ENCODE data around the gene CAMK1D.

The CAMK1D gene

DNA sequence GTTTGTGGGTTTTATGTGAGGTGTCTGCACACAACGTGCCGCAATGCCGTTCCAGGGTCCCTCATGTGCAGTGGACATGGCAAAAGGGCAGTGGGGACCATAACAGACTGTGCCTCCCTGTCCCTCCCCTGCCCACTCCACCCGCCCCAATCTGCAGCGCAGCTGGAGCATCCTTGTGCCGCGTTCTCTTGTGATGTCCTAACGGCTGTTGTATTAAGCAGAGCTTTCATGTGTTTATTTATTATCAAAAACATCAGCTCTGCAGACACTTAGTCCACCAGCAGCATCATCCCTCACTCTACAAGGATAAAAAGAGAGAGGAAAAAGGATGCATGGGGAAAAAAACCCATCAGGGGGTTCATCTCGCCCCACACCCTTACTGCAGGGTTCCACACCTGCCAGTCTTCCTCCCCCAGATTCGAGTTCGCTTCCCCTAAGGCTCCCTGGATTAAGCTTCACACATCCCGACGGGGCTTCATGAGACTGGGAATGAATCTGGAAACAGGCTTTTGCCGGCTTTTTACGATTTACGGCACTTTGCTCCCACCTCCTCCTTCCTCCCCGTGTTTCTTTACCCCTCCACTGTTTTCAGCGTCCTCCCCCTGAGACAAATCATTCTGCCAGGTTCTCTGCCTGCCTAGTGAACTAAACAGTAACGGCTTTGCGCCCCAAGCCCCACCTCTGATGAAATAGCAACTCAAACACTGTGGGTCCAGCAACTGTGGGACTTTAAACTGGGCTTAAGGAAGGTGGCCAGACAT lies 301.4 kb downstream of the CAMK1D start:
- no peak for DNase-seq (ENCODE audit: low read depth, low spot score)

DNA sequence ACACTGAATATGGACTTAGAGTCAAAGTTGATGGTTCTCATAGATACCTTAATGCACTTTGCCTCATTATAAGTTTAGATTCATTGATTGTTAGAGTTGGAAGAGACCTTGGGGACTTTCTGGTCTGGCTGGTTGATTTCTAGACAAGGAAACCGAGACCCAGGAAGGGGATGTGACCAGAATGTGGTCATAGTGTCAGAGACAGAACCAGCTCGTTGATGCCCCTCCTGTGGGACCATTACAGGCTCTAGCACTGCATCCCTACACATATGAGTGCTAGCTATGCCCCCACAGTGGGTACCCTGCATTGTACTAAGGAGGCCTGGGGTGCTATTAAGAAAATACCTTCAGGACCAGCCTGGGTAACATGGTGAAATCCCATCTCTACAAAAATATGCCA lies 306.6 kb downstream of the CAMK1D start:
- DNase-seq (ENCODE audit: low read depth, low spot score), result no peak

DNA sequence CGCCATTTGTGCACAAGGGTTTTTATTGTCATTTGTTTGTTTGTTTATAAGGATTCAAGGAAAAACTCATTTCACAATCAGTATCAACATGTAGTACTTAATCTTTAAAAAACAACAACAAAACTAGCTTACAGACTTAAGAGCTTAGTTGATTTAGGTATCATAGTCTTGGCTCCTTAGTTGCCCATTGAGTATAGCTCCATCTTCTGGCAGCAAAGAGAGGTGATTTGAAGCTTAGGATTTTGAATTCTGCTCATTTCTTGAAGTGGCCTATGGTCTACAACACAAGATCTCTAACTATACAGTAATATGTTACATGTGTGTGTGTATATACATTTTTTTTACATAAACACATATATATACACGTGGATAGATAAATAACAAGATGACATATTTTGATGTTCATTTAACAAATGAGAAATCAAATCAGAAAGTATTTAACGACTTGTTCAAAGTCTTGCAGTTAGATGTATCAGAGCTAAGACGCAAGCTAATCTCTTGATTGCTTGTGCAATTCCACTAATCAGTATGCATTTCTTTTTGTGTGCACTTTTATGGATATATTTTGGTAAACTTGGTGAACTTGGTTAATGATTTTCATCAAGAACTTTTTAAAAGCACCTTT lies 307.3 kb downstream of the CAMK1D start:
- peak; percentile 32 for DNase-seq (ENCODE audit: low read depth, low spot score)

DNA sequence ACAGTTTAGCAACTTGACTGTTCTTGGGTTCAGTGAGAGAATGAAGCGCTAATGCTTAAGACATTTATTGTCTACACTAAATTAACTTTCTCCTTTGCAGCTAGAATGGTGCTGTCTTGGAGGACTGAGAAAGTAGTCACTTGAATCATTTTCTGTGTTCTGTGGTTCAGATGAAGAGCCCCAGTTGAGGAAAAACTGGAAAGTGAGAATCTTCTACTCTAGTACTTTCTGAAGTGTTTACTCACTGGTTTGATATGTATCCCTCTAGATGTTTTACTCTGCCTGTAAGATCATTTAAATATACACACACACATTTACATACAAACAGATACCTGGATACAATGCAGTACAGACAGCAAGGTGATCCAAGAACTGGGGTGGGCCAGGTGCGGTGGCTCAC lies 308.1 kb downstream of the CAMK1D start:
- DNase-seq (ENCODE audit: low read depth, low spot score), result no peak

DNA sequence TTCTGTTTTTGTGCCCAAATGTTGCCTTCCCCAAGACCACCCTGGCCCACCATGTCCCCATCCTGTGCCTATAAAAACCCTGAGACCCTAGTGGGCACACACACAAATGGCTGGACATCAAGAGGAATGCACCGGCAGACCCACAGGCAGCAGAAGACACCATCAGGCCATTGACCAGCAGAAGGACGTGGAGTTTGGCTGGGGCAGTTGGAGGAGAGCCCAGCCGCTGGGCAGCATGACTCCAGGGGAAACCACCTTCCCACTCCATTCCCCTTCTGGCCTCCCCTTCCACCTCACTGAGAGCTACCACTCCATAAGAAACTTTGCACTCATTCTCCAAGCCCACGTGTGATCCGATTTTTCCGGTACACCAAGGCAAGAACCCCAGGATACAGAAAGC lies 309.2 kb downstream of the CAMK1D start:
- DNase-seq (ENCODE audit: low read depth, low spot score), result no peak

DNA sequence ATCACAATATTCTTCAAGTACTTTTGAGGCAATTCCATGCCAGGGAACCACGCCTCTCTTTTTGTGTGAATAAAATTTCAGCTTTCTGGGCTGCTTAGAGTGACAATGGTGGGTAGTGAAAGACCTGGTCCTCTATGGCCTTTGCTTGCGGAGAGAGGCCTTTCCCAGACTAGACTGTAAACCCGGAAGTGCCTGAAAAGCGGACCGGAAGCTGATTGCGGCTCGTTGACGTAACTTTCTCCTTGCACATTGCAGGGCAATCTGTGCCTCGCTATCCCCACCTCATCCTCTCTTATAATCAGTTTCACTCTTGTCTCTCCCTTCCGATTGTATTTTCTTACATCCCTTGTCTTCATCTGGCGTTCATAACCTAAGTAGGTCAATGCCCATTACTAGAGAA lies 310.4 kb downstream of the CAMK1D start:
- DNase-seq (ENCODE audit: low read depth, low spot score), result no peak

DNA sequence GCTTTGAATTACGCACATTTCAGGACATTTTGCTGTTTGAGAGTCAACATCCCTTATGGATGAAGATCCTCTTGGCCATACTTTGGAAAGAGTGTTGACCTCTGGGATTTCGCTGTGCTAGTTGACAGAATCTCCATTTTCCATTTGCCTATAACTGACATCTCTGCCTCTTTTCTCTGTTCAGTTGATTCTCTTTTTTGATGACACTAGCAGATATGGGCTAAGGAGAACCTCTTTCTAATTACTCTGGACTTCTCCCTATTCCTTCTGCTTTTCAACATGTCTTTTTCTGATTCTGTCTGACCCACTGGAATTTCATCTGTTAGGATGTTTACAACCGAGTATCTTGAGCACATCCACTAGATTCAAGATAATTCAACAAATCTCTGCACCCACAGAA lies 311.5 kb downstream of the CAMK1D start:
- no peak for DNase-seq (ENCODE audit: low read depth, low spot score)

DNA sequence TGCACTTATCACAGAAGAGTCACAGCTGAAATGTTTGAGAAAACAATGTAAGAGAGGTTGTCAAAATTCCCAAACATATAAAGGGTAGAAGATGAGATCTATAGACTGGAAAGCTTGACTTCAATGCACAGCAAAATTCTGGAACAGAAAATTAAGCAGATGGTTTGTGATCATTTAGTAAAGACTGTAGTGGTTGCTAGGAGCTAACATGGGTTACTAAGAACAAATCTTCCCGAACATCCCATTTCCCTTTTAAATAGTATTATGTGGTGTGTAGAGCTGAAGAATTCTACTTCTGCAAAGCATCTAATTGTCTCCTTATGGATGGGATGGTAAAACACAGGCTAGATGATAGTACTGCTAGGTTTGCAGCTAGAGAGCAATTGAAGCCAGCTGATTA lies 312.3 kb downstream of the CAMK1D start:
- no peak for DNase-seq (ENCODE audit: low read depth, low spot score)

DNA sequence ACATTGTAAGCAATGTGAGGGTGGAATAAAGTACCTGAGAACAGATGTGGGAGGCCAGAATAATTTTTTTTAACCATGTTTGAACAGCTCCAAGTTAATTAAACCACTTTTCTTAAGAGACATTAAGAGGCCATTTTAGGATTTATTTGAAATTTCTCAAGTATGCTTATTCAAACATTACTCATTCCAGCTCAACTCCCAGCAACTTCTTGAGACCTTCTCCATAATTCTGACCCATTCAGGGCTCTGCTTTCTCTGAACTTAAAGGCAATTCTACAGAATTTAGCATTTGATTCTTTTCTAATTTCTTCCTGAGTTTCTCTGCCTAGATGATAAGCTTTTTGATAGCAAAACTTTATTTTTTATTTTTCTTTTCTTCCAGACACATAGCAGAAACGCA lies 314.5 kb downstream of the CAMK1D start:
- no peak for DNase-seq (ENCODE audit: low read depth, low spot score)

DNA sequence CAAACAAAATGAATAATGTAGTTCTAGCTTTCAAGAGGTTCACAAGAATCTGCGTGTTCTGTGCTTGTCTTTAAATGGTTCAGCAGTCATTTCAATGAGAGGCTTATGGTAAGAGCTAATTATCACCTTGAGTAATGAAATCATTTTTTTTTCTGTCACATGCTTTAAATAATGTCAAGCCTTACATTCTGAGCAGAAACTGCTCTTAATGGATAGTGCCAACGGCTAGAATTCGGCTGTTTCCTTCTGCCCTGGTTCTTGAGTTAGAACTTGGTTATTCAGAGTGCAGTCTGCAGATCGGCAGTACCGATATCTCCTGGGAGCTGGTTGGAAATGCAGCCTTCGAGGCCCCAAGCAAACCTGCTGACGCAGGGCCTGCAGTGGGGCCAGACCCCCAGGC lies 316.2 kb downstream of the CAMK1D start:
- DNase-seq (ENCODE audit: low read depth, low spot score), result no peak

DNA sequence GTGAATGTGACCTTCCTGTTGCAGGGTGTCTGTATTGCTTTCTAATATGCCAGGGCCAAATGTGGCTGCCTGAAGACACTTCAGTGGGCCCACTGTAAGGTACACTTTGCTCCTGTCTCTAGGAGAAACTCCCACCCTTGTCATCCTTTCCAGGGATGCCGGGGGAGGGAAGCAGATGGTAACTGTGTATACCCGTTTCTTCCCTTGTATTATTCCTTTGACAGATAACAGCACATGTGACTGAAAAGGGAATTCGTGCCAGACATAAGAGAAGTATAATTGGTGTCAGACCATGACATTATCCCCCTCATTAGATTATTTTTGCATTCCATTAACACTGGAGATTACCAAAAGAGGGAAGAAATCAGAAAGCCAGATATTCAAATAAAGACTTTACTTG lies 317.7 kb downstream of the CAMK1D start:
- DNase-seq (ENCODE audit: low read depth, low spot score), result no peak

DNA sequence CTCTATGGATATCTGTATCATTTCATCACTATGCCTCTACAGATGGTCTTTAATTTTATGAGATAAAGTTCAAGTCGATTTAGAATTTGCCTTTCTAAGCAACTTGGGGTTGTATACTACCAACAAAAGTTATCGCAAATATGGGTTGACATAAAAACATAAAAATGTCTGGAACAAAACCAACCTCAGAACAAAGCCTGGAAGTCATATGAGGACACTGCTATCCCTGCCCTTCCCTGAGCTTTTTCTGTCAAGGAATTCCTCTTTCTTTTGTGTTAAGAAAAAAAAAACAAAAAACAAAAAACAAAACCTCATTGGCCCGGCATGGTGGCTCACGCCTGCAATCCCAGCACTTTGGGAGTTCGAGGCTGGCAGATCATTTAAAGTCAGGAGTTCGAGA lies 319.3 kb downstream of the CAMK1D start:
- DNase-seq (ENCODE audit: low read depth, low spot score), result no peak

DNA sequence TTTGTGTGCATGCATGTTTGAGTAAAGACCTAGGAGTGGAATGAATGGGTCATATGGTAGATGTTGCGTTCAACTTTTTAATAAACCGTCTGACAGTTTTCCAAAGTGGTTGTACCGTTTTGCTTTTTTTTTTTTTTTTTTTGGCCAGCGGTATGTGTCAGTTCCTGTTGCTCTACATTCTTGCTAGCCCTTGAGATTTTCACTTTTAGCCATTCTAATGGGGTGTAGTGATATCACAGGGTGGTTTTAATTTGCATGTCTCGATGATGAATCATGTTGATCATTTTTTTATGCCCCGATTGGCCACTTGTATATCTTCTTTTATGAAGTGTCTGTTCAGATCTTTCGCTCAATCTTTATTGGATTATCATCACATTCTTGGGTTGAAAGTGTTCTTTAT lies 320.7 kb downstream of the CAMK1D start:
- no peak for DNase-seq (ENCODE audit: low read depth, low spot score)

DNA sequence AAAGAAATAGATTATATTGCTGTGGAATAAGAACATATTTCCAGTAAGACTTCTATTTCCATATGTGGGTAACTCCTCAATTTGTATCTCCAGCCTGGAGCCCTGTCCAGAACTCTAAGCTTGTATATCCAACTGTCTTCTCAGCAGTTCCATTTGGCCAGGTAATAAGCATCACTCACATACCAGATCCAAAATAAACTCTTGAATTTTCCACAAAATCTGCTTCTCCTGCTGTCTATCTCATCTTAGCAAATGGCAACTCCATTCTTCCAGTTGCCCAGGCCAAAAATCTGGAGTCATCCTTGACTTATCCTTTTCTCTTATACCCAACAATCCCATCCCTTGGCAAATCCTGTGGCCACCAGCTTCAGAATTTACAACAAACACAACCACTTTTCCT lies 325.8 kb downstream of the CAMK1D start:
- no peak for DNase-seq (ENCODE audit: low read depth, low spot score)

DNA sequence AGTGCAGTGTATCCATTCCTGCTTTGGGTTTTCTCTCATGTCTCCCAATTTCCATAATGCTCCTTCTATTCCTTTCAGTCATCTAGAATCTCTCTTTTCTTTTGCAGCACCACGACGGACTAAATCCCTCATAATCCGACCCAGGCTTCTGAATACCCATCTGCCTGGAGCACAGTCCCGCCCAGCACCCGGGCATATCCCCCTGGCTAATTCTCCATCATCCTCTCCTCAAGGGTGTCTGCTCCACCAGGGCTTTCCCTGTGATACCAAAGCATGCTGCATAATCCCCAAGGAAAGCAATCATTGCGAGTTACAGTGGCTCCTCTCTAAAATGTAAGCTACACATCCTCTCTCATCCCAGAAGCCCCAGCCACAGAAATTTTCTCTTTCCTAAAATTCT lies 330.3 kb downstream of the CAMK1D start:
- DNase-seq (ENCODE audit: low read depth, low spot score), result no peak

DNA sequence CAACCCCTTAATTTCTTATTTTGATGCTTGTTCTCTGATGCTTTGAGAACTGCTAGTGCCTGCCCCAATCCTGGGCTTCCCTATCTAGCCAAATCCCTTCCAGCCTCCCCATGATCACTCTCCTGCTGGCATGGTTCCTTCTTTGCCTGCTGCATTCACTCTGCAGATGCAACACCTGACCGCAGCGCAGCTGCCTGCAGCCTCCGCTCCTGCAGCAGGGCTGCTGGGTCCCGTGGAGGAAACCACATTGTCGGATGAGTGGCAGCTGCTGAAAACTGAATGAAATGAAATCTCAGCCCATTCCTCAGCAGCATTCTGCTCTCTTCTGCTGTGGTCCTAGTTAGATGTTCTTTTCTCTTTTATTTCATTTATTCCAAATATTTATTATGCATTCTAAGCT lies 331.9 kb downstream of the CAMK1D start:
- DNase-seq (ENCODE audit: low read depth, low spot score), result no peak

DNA sequence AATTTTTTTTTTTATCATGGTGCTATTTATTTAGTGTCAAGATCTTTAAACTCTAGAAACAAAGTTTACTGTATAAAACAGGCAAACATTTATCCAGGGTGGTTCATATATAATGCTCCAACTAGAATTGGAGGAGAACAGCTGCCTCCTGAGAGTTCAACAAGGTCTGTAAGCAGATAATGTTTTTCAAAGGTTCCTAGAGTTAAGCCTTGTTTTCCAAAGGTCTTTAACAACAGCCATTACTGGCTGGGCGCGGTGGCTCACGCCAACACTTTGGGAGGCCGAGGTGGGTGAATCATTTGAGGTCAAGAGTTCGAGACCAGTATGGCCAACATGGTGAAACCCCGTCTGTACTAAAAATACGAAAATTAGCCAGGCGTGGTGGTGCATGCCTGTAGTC lies 335.4 kb downstream of the CAMK1D start:
- no peak for DNase-seq (ENCODE audit: low read depth, low spot score)

DNA sequence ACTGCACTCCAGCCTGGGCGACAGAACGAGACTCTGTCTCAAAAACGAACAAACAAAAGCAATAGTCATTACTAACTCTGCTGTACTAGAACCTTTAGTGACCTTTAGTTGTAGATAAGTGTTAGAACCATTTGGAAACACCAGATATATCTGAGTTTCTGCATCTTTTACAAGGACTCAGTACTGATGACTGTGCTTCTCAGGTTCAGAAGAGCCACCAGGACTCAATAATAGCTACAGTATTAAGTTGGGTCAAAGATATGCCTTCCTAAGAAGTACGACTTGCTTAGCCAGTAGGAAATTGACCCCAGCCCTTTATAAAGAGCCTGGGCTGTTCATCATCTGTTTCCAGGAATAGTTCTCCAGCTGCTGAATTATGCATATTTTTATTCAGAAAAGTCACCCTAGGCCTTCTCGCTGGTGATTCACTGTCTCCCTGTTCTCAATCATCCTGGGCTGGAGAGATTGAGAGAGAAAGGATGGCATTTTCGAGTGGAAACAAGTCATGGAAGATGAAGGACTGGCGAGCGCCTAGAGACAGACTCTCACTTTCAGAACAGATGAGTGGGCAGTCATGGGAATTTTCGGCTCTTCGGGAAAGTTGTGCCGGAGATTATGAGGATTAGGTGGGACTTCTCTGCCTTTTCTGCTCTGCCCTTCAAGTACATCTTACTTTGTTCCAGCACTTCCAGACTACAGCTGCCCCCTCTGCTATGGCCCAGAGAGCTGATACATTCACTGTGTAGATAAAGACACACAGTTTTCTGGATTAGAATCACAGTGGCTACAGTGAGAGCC lies 336.1 kb downstream of the CAMK1D start:
- peak; percentile 19 for DNase-seq (ENCODE audit: low read depth, low spot score)

DNA sequence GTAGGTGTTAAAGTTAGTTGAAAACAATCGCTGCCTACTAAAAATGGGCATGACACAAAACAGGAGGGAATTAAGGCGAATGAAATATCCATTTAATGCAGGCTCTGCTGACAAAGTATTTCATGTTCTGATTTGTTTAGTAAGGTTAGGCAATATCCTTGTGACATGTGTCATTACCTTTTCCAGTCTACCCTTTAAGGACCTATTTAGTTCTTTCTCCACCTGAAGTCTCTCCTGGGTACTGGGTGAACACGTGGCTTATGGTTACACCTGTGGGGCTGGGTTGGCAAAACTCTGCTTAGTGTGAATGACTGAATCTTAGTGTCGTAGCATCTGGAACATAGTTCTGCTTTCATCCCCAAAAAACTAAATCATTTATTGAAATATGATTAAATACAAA lies 338.6 kb downstream of the CAMK1D start:
- DNase-seq (ENCODE audit: low read depth, low spot score), result no peak

DNA sequence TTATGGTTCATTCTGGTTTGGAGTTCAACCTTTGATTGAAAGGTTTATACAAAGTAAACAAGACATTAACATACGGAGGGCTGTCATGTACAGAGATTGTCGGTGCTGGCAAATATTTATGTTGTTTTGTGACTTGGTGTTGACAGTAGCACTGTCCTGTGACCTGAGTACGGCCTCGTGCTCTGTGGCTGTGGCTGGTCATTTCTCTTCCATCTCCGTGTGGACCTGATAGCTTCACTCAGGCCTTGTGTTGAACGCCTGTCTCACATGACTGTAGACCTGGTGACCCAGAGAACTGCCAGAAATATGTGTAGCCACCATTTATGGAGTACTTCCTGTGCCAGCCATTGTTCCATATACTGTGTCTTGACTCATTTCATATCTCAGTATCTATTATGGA lies 340.5 kb downstream of the CAMK1D start:
- DNase-seq (ENCODE audit: low read depth, low spot score), result no peak

DNA sequence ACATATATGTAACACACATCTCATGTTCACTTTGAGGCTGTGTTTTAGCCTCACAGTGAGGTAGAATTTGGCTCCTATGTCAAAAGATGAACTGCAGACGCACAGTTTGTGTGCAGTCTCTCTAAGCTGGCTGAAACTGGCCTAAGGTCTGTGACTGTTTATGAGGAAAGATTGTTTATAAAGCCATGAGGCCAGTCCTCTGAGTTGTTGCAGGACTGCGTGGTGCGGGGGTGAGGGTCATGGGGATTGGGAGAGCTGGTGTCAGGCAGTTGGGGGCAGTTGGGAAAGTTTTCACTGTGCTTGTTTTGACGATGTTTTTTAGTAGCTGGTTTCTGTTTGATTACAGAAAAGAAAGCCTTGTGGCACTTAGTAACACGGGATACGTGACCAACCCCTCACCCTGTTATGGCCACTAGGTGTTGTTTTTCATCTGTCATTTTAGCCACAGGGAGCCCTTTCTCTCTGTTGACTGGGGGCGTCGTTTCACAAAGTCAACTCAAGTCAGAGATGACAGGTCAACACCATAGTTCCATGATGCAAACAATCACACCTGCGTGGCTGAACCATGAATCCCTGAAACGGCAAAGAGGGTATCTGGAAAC lies 341.3 kb downstream of the CAMK1D start:
- DNase-seq (ENCODE audit: low read depth, low spot score), result no peak

DNA sequence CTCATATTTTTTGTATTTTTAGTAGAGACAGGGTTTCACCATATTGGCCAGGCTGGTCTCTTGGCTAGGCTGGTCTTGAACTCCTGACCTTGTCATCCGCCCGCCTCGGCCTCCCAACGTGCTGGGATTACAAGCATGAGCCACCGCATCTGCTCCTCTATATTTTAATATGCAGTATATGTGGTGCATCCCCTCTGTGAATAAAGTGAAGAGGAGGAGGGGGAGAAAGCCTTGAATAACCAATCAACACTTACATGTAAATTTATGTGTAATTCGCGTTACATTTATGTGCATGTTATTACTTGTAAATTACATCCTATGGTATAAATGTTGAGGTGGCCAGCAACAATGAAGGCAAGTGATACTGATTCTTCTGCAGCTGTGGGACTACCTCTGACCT lies 342.2 kb downstream of the CAMK1D start:
- DNase-seq (ENCODE audit: low read depth, low spot score), result no peak

Data from ELF-1 (cell line).